Endothelial cell of umbilical vein (primary cell): Measurements from ENCODE around the gene NEUROD4. TPM values are rescaled to one million over a fixed set of nuclear protein-coding genes. Genes with fewer than 3 reads are reported as not detected.

Source experiments
- BruUV-seq: library from RNA; stranded (reverse); fragments of 400-500 nt; replicated peaks from 2 replicates; lab custom pipeline; 2021; lab: Mats Ljungman, UMichigan
- CTCF ChIA-PET: fragments of 300-600, 350-600 bp; sonication (Branson Sonifier 250); formaldehyde crosslinking; loops from one replicate; lab custom pipeline; 2021; ENCODE audit warnings: antibody characterized with exemption, inconsistent platforms; lab: Charles Lee
- POLR2A ChIA-PET: fragments of 300-600, 350-600 bp; sonication (Branson Sonifier 250); formaldehyde crosslinking; loops from one replicate; lab custom pipeline; 2021; ENCODE audit warnings: antibody characterized with exemption, inconsistent platforms; lab: Charles Lee
- DNase-seq: peaks from one replicate; pipeline ENCODE4 v3.0.0-alpha.2; 2011; ENCODE audit warnings: low read depth, low spot score
- FAIRE-seq: peaks from 2 replicates; lab custom pipeline; 2011; peaks lifted over from hg19 to GRCh38; lab: Jason Lieb, UNC
- H2AFZ ChIP-seq: 2 replicates; pipeline ENCODE4 v1.6.0; 2012; ENCODE audit warnings: low read depth, low read length, control low read depth, inconsistent platforms
- H3K27ac ChIP-seq: 2 replicates; pipeline ENCODE4 v1.5.1; 2011; ENCODE audit warnings: low read depth, mild to moderate bottlenecking, control low read depth, low read length, moderate library complexity; ENCODE audit not compliant: insufficient read depth
- H3K27me3 ChIP-seq, 2 experiments: 2 replicates each; pipeline versions ENCODE4 v1.6.0 to v1.6.1; 2011; ENCODE audit warnings: low read length in 2 of 2, mixed read lengths in 1 of 2; ENCODE audit not compliant: control insufficient read depth in 2 of 2, insufficient read depth in 2 of 2
- H3K36me3 ChIP-seq, 2 experiments: 2 replicates in 1 of 2; 3 replicates in 1 of 2; pipeline ENCODE4 v1.5.1; 2011; ENCODE audit warnings: low read length in 2 of 2, mild to moderate bottlenecking in 1 of 2, moderate library complexity in 1 of 2; ENCODE audit not compliant: control insufficient read depth in 2 of 2, insufficient read depth in 2 of 2; ENCODE audit errors: extremely low read depth in 1 of 2
- H3K4me1 ChIP-seq: 3 replicates; pipeline ENCODE4 v1.5.1; 2011; ENCODE audit warnings: mild to moderate bottlenecking, low read length; ENCODE audit not compliant: control insufficient read depth, insufficient read depth; ENCODE audit errors: extremely low read depth
- H3K4me2 ChIP-seq: 2 replicates; pipeline ENCODE4 v1.6.1; 2011; ENCODE audit warnings: low read length, control low read depth, mixed read lengths; ENCODE audit not compliant: insufficient read depth
- H3K4me3 ChIP-seq, 3 experiments: fragments of 200-600 bp in 1 of 3; sonication (generic), shearing (Covaris generic) in 1 of 3; replicated peaks in 1 of 3; 2 replicates each; pipeline ENCODE4 v1.5.1; 2011 to 2016; ENCODE audit warnings: control low read depth in 3 of 3, low read length in 3 of 3, mild to moderate bottlenecking in 2 of 3, inconsistent platforms in 1 of 3, low read depth in 1 of 3, moderate library complexity in 1 of 3; ENCODE audit not compliant: insufficient read depth in 1 of 3
- H3K79me2 ChIP-seq: 2 replicates; pipeline ENCODE4 v1.6.0; 2012; ENCODE audit warnings: low read length, inconsistent platforms; ENCODE audit not compliant: control insufficient read depth, insufficient read depth
- H3K9ac ChIP-seq: replicated peaks from 2 replicates; pipeline ENCODE3; 2011; ENCODE audit warnings: low read length, control low read depth; ENCODE audit not compliant: insufficient read depth; ENCODE audit errors: extremely low read depth
- H3K9me1 ChIP-seq: replicated peaks from 3 replicates; pipeline ENCODE4 v1.6.0; 2011; ENCODE audit warnings: mild to moderate bottlenecking, low read length; ENCODE audit not compliant: control insufficient read depth, insufficient read depth; ENCODE audit errors: extremely low read depth
- H3K9me3 ChIP-seq: replicated peaks from 2 replicates; pipeline ENCODE4 v1.5.1; 2012; ENCODE audit warnings: low read length, inconsistent platforms; ENCODE audit not compliant: control insufficient read depth, insufficient read depth
- H4K20me1 ChIP-seq: replicated peaks from 2 replicates; pipeline ENCODE3; 2011; ENCODE audit warnings: mild to moderate bottlenecking, low read length; ENCODE audit not compliant: control insufficient read depth, insufficient read depth; ENCODE audit errors: extremely low read depth
- CTCF ChIP-seq, 2 donors: IDR thresholded peaks; 1 replicate in 1 of 2; 2 replicates in 1 of 2; pipeline ENCODE4 v1.5.1; 2011; ENCODE audit warnings: low read length in 2 of 2, mild to moderate bottlenecking in 2 of 2, moderate library complexity in 2 of 2, control low read depth in 1 of 2, inconsistent platforms in 1 of 2, low read depth in 1 of 2; ENCODE audit not compliant: insufficient read depth in 1 of 2; ENCODE audit errors: extremely low read depth in 1 of 2
- GATA2 ChIP-seq: IDR thresholded peaks from 2 replicates; pipeline ENCODE4 v1.7.0; 2011; ENCODE audit warnings: low read depth, mild to moderate bottlenecking, moderate library complexity, mixed read lengths, low read length; ENCODE audit not compliant: insufficient read length, insufficient read depth
- dilution Hi-C: fragments of 300-500 bp; cut with MboI; formaldehyde crosslinking; loops from one replicate; pipeline ENCODE4 v1.15.0; 2019; ENCODE audit warnings: low sequenced_read_pairs; ENCODE audit not compliant: extremely low pct_ligation_motif_present
- intact Hi-C: fragments of 100-400 bp; cut with micrococcal nuclease; formaldehyde crosslinking; loops from one replicate; pipeline ENCODE4 v1.10.0; 2022
- polyA plus RNA-seq, 4 experiments: library from polyadenylated mRNA; depleted of rRNA in 3 of 4; stranded (reverse) in 3 of 4; unstranded in 1 of 4; fragments of >200 nt; gene quantifications; 2 replicates each; pipeline versions ENCODE4 v1.2.1 to v1.2.3, GENCODE V29; 2011 to 2012; ENCODE audit warnings: missing spikeins in 1 of 4
- total RNA-seq: library from RNA; stranded (reverse); gene quantifications from 2 replicates; pipeline ENCODE4 v1.2.3, GENCODE V29; 2021

Gene NEUROD4
- total and polyA plus RNA-seq, 2 donors (not counting 3 experiments of a cell fraction or from before 2014, with no cell fraction given): not detected

GRCh38 chr12:55068416-55069010, 48.7 kb downstream of the NEUROD4 start:
- intact Hi-C loops: loop anchor here (1.0 kb wide), 1 partner anchor 75 kb away; no protein-coding TSS in a partner anchor
- Histone ChIP-seq H3K9me1 (no peaks in the 10 kb centered on the region), H3K27ac (no peak overlapping the region), H2AFZ (no peak overlapping the region), H4K20me1 (no peaks in the 10 kb centered on the region), H3K36me3 (no peaks in the 10 kb centered on the region), H3K4me2 (no peak overlapping the region), H3K9me3 (no peaks in the 10 kb centered on the region), H3K4me3 (no peak overlapping the region), H3K79me2 (no peaks in the 10 kb centered on the region), H3K27me3 (peaks cover 2 to 3% of the 10 kb centered on the region in 2 experiments), H3K9ac (no peak overlapping the region), H3K4me1 (no peaks in the 10 kb centered on the region)
- CTCF ChIA-PET: interaction anchor here (0.6 to 4.3 kb wide), 30 partner anchors 9 to 410 kb away, joined by 3 to 84 read pairs (median 6); partner anchors contain the start of gene NEUROD4
- DNase-seq: peak; percentile 43
- TF ChIP-seq GATA2 (no peak), CTCF (IDR thresholded peaks at IDR 0.05; ENCODE audit: extremely low read depth in 1 of 2, insufficient read depth in 1 of 2, low read depth in 1 of 2, low read length in 2 of 2) (peak; percentile 60 to 77)
- POLR2A ChIA-PET: no interaction called here
- BruUV-seq: no TSS peak
- peak; percentile 84 for FAIRE-seq
- dilution Hi-C loops: no loop called here

- no peak overlapping the region for H3K27ac ChIP-seq
- no peaks in the 10 kb centered on the region for H3K36me3 ChIP-seq
- no peaks in the 10 kb centered on the region for H4K20me1 ChIP-seq
- no peaks in the 10 kb centered on the region for H3K79me2 ChIP-seq
- intact Hi-C loops (loop anchor here (2.0 kb wide), 1 partner anchor 369 kb away; no protein-coding TSS in a partner anchor), dilution Hi-C loops (no loop called here)
- FAIRE-seq (no peak), DNase-seq (peak; percentile 9)
- TF ChIP-seq GATA2 (no peak), CTCF (IDR thresholded peaks at IDR 0.05; ENCODE audit: extremely low read depth in 1 of 2, insufficient read depth in 1 of 2, low read depth in 1 of 2, low read length in 2 of 2) (peak; percentile 15 to 42)
- CTCF ChIA-PET: interaction anchor here (0.7 to 7.0 kb wide), 20 partner anchors 10 to 413 kb away, joined by 3 to 249 read pairs (median 4); partner anchors contain the start of gene TESPA1
- POLR2A ChIA-PET: no interaction called here
- no peak overlapping the region for H3K9ac ChIP-seq
- H3K4me2 ChIP-seq: no peak overlapping the region
- no peaks in the 10 kb centered on the region for H3K9me3 ChIP-seq
- BruUV-seq: no TSS peak
- H2AFZ ChIP-seq: no peak overlapping the region
- H3K27me3 ChIP-seq: peaks cover 0 to 4% of the 10 kb centered on the region in 2 experiments
- H3K9me1 ChIP-seq: no peaks in the 10 kb centered on the region
- H3K4me1 ChIP-seq: no peaks in the 10 kb centered on the region
- H3K4me3 ChIP-seq: no peak overlapping the region
Observed at GRCh38 chr12:55072083-55072482, 52.3 kb downstream of the NEUROD4 start.
